GM12878 (cell line): ENCODE results near the gene GALNT9. TPM values are rescaled to one million over a fixed set of nuclear protein-coding genes. Genes with fewer than 3 reads are reported as not detected.

Source experiments
- CBX5 ChIP-seq: sonication (generic); IDR thresholded peaks from 2 replicates; pipeline ENCODE4 v1.6.1; 2016; ENCODE audit warnings: low read depth, moderate library complexity, mild to moderate bottlenecking, inconsistent platforms
- IKZF1 ChIP-seq: fragments of 450-650 bp; conservative IDR thresholded peaks from 2 replicates; pipeline ENCODE4 v1.6.1; 2017; ENCODE audit warnings: antibody characterized with exemption, mild to moderate bottlenecking
- NFXL1 ChIP-seq: fragments of 450-650 bp; IDR thresholded peaks from 2 replicates; pipeline ENCODE4 v1.6.1; 2017; ENCODE audit warnings: antibody characterized with exemption, mild to moderate bottlenecking, borderline replicate concordance
- NR2C1 ChIP-seq: fragments of 450-650 bp; IDR thresholded peaks from 2 replicates; pipeline ENCODE4 v1.6.1; 2017; ENCODE audit warnings: antibody characterized with exemption, mild to moderate bottlenecking, moderate library complexity
- RUNX3 ChIP-seq: IDR thresholded peaks from 2 replicates; pipeline ENCODE4 v1.6.1; 2012; ENCODE audit warnings: low read length, inconsistent platforms
- SREBF2 ChIP-seq: IDR thresholded peaks from 2 replicates; pipeline ENCODE4 v1.6.1; 2012; ENCODE audit warnings: mild to moderate bottlenecking, low read length
- SUZ12 ChIP-seq: fragments of 200-600 bp; sonication (generic); IDR thresholded peaks from one replicate; pipeline ENCODE4 v1.6.1; 2018; ENCODE audit warnings: antibody characterized with exemption, mild to moderate bottlenecking; ENCODE audit not compliant: unreplicated experiment
- ZNF622 ChIP-seq: fragments of 450-650 bp; IDR thresholded peaks from 2 replicates; pipeline ENCODE4 v1.6.1; 2017; ENCODE audit warnings: mild to moderate bottlenecking, inconsistent platforms
- polyA plus RNA-seq, 11 experiments: library from polyadenylated mRNA; depleted of rRNA in 4 of 11; unstranded in 6 of 11; stranded (reverse) in 5 of 11; fragments of >200 nt; fragmentation: Nextera tagmentation in 4 of 11; fragmentation: Illumina TruSeq in 1 of 11; extraction: Ambion mirVana in 4 of 11; extraction: Trizol in 1 of 11; gene quantifications; 1 replicate in 1 of 11; 2 replicates in 10 of 11; pipeline versions ENCODE4 v1.2.1 to v1.2.3, GENCODE V29; 2011 to 2016; ENCODE audit warnings: inconsistent platforms in 2 of 11, missing spikeins in 2 of 11, low read depth in 1 of 11
- total RNA-seq, 4 experiments: library from RNA; depleted of rRNA in 3 of 4; stranded (reverse); fragments of >200 nt in 3 of 4; fragmentation: Illumina TruSeq in 1 of 4; extraction: Trizol in 1 of 4; gene quantifications; 2 replicates each; pipeline versions ENCODE4 v1.2.1 to v1.2.3, GENCODE V29; 2013 to 2021
- TF ChIP-seq, protein P1 (sequence below): IDR thresholded peaks from 2 replicates; pipeline ENCODE4 v1.6.1; 2012; ENCODE audit warnings: low read depth, low read length, improper control_type of control experiment
- TF ChIP-seq, protein P2 (sequence below): IDR thresholded peaks from 2 replicates; pipeline ENCODE4 v1.6.1; 2011; ENCODE audit warnings: low read depth, mild to moderate bottlenecking, low read length, moderate library complexity, borderline replicate concordance; ENCODE audit errors: extremely low read depth
- TF ChIP-seq, protein P3 (sequence below): IDR thresholded peaks from 2 replicates; pipeline ENCODE4 v1.6.1; 2012; ENCODE audit warnings: low read depth, low read length, improper control_type of control experiment
- TF ChIP-seq, protein P4 (sequence below): fragments of 150-350 bp; IDR thresholded peaks from 2 replicates; pipeline ENCODE4 v1.6.1; 2016; ENCODE audit warnings: low read depth, low read length

The GALNT9 gene
- total and polyA plus RNA-seq, 10 of the 15 experiments (the other 5 are each of a cell fraction or from before 2014, with no cell fraction given): 0.04 TPM; not detected in 9

DNA sequence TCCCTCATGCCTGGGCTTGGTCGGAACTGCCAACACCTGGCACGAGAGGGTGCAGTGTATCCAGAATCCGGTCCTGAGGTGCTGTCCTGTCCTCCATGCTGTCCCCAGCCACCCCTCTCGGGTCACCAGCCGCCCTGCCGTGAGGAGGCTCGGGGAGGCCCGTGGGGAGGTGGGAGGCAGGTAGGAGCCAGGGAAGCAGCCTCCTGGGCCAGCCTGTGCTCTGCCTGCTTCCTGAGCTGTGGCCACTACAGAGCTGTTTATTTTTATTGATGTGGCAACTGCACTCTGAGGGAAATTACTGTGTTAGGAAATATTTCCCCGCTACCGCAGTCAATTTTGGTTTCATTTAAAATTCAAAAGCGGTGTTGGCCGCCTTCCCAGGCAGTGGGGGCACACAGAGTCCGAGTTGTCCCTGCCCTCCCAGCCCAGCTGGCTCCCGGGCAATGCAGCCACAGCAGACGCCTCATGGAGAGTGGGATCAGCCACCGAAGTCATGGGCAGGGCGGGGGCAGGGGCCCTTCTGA is 166.8 kb downstream of the GALNT9 start (continued):
- TF ChIP-seq, protein P1, sequence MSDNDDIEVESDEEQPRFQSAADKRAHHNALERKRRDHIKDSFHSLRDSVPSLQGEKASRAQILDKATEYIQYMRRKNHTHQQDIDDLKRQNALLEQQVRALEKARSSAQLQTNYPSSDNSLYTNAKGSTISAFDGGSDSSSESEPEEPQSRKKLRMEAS: no peak
- TF ChIP-seq SREBF2 (no peak), NR2C1 (no peak), SUZ12 (no peak), IKZF1 (no peak), CBX5 (no peak), RUNX3 (no peak), ZNF622 (no peak), NFXL1 (no peak)
- TF ChIP-seq, protein P2, sequence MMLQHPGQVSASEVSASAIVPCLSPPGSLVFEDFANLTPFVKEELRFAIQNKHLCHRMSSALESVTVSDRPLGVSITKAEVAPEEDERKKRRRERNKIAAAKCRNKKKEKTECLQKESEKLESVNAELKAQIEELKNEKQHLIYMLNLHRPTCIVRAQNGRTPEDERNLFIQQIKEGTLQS: no peak
- TF ChIP-seq, protein P3, sequence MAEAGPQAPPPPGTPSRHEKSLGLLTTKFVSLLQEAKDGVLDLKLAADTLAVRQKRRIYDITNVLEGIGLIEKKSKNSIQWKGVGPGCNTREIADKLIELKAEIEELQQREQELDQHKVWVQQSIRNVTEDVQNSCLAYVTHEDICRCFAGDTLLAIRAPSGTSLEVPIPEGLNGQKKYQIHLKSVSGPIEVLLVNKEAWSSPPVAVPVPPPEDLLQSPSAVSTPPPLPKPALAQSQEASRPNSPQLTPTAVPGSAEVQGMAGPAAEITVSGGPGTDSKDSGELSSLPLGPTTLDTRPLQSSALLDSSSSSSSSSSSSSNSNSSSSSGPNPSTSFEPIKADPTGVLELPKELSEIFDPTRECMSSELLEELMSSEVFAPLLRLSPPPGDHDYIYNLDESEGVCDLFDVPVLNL: no peak
- TF ChIP-seq, protein P4, sequence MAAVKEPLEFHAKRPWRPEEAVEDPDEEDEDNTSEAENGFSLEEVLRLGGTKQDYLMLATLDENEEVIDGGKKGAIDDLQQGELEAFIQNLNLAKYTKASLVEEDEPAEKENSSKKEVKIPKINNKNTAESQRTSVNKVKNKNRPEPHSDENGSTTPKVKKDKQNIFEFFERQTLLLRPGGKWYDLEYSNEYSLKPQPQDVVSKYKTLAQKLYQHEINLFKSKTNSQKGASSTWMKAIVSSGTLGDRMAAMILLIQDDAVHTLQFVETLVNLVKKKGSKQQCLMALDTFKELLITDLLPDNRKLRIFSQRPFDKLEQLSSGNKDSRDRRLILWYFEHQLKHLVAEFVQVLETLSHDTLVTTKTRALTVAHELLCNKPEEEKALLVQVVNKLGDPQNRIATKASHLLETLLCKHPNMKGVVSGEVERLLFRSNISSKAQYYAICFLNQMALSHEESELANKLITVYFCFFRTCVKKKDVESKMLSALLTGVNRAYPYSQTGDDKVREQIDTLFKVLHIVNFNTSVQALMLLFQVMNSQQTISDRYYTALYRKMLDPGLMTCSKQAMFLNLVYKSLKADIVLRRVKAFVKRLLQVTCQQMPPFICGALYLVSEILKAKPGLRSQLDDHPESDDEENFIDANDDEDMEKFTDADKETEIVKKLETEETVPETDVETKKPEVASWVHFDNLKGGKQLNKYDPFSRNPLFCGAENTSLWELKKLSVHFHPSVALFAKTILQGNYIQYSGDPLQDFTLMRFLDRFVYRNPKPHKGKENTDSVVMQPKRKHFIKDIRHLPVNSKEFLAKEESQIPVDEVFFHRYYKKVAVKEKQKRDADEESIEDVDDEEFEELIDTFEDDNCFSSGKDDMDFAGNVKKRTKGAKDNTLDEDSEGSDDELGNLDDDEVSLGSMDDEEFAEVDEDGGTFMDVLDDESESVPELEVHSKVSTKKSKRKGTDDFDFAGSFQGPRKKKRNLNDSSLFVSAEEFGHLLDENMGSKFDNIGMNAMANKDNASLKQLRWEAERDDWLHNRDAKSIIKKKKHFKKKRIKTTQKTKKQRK: no peak
